ENCODE results near the gene NCMAP. TPM values are rescaled to one million over a fixed set of nuclear protein-coding genes. Genes with fewer than 3 reads are reported as not detected.

Gene NCMAP
- total RNA-seq, 2 donors from 2014 or later: 0.14 TPM; not detected in 1

- ATAC-seq (ENCODE audit: insufficient number of reproducible peaks, low FRiP score, low read depth) (no peak), DNase-seq (ENCODE audit: low spot score) (no peak)
- Histone ChIP-seq H3K27me3 (replicated peaks; ENCODE audit: insufficient read depth) (no peaks in the 10 kb centered on the region), H3K9me3 (no peaks in the 10 kb centered on the region), H3K36me3 (no peaks in the 10 kb centered on the region), H3K4me3 (no peak overlapping the region), H3K4me1 (ENCODE audit: control insufficient read depth in 1 of 2, low read depth in 2 of 2) (no peaks in the 10 kb centered on the region), H3K27ac (no peak overlapping the region)
- no peak for TF ChIP-seq CTCF (IDR thresholded peaks at IDR 0.05)
Measured at GRCh38 chr1:24572301-24572700, 16.4 kb downstream of the NCMAP start.

DNA sequence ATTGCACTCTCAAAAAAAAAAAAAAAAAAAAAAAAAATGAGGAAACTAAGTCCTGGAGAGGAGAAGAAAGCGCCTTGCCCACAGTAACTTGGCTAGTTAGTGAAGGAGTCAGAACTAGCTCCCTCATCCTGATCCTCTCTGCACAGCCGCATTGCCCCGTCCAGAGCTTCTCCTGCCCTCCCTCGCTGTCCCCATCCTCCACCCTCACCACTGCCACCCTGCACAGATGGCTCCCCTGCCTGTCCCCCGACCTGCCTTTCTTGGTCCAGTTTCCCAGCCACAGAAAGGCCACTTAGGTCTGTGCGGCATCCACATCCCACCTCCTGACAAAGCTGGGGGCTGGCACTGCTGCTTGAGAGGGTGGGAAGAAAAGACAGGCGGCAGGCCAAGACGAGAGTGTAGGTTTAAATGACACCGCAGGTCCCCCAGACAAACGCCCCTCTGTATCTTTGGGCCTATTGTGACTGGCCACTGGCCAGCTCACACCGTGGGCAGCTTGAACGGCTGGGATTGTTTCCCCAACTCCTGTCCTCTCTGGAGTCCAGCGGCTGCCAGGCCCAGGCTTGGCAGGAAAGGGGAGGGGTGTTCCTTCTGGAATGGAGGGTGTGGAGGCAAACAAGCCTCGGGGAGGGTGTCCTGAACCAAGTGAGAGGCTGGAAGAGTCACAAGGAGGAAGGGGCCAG, 20.2 kb downstream of the NCMAP start:
- H3K27ac ChIP-seq: no peak overlapping the region
- no peak for TF ChIP-seq CTCF (IDR thresholded peaks at IDR 0.05)
- ATAC-seq (ENCODE audit: insufficient number of reproducible peaks, low FRiP score, low read depth): no peak

DNA sequence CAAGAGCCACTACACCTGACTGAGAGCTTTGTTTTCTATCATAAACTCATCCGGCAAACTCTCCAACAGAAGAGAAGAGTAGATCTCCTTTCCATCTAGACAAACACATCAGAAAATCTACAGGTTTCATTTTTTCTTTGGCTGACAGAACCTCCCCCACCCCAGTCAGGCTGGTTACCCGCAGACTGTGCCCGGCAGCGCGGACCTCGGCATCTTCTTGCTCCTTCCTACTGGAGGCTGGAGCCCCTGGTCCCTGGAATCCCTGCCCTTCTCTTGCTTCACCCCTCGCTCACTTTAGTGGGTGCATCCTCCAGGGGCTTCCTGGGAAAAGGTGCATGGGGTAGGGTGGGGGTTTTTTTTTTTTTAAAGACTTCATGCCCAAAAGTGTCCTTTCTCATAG, 23.0 kb downstream of the NCMAP start:
- no peak for ATAC-seq (ENCODE audit: insufficient number of reproducible peaks, low FRiP score, low read depth)
- TF ChIP-seq CTCF (IDR thresholded peaks at IDR 0.05): no peak
- no peak overlapping the region for H3K4me3 ChIP-seq
- no peaks in the 10 kb centered on the region for H3K9me3 ChIP-seq
- DNase-seq (ENCODE audit: low spot score): no peak
- no peaks in the 10 kb centered on the region for H3K27me3 ChIP-seq (replicated peaks; ENCODE audit: insufficient read depth)
- no peaks in the 10 kb centered on the region for H3K36me3 ChIP-seq
- no peaks in the 10 kb centered on the region for H3K4me1 ChIP-seq (ENCODE audit: control insufficient read depth in 1 of 2, low read depth in 2 of 2)
- H3K27ac ChIP-seq: no peak overlapping the region

More for the DNA sequence above, 20.2 kb downstream of the NCMAP start:
- no peaks in the 10 kb centered on the region for H3K9me3 ChIP-seq
- no peaks in the 10 kb centered on the region for H3K36me3 ChIP-seq
- DNase-seq (ENCODE audit: low spot score): no peak
- H3K27me3 ChIP-seq (replicated peaks; ENCODE audit: insufficient read depth): no peaks in the 10 kb centered on the region
- no peaks in the 10 kb centered on the region for H3K4me1 ChIP-seq (ENCODE audit: control insufficient read depth in 1 of 2, low read depth in 2 of 2)
- H3K4me3 ChIP-seq: no peak overlapping the region

- Histone ChIP-seq H3K27me3 (replicated peaks; ENCODE audit: insufficient read depth) (no peaks in the 10 kb centered on the region), H3K4me3 (no peak overlapping the region), H3K9me3 (no peaks in the 10 kb centered on the region), H3K4me1 (ENCODE audit: control insufficient read depth in 1 of 2, low read depth in 2 of 2) (no peaks in the 10 kb centered on the region), H3K36me3 (no peaks in the 10 kb centered on the region), H3K27ac (no peak overlapping the region)
- no peak for TF ChIP-seq CTCF (IDR thresholded peaks at IDR 0.05)
- DNase-seq (ENCODE audit: low spot score) (no peak), ATAC-seq (ENCODE audit: insufficient number of reproducible peaks, low FRiP score, low read depth) (no peak)
Measured at GRCh38 chr1:24580756-24581155, 24.9 kb downstream of the NCMAP start.

GRCh38 chr1:24584171-24584647, 28.3 kb downstream of the NCMAP start:
- no peak for TF ChIP-seq CTCF (IDR thresholded peaks at IDR 0.05)
- Histone ChIP-seq H3K4me3 (no peak overlapping the region), H3K27ac (no peak overlapping the region), H3K4me1 (ENCODE audit: control insufficient read depth in 1 of 2, low read depth in 2 of 2) (no peaks in the 10 kb centered on the region), H3K9me3 (no peaks in the 10 kb centered on the region), H3K27me3 (replicated peaks; ENCODE audit: insufficient read depth) (no peaks in the 10 kb centered on the region), H3K36me3 (no peaks in the 10 kb centered on the region)
- ATAC-seq (ENCODE audit: insufficient number of reproducible peaks, low FRiP score, low read depth): no peak
- no peak for DNase-seq (ENCODE audit: low spot score)

Measured in thoracic aorta (tissue), 2 donors.